ENCODE data around the gene CEACAM8. TPM values are rescaled to one million over a fixed set of nuclear protein-coding genes. Genes with fewer than 3 reads are reported as not detected.
A peak's percentile ranks its signal among the peaks of the same experiment; 100 is the strongest.
"Not testable (repeated sequence)": the region's sequence is repeated elsewhere in the genome, so short reads cannot be mapped to it uniquely, and the experiment has no call there.

Gene CEACAM8
- total RNA-seq (2014; rRNA removed; shearing (Covaris generic)), result 0.61 and 2.7 TPM in 2 replicates

GRCh38 chr19:42594617-42595489 lies at the start of gene CEACAM8:
Gene CEACAM8, minus strand, starts transcription at chr19:42594924. Its CDS starts 96 bp downstream, at chr19:42594828.
- in situ Hi-C loops (cut with HindIII; ENCODE audit: low sequenced_read_pairs), result loop anchor here (25.0 kb wide), 1 partner anchor 158 kb away; the partner anchor contains the start of genes CXCL17 and LIPE
- DNase-seq (ENCODE audit: low spot score), result no peak

GRCh38 chr19:42639324-42640092 lies 44.8 kb upstream of the CEACAM8 start:
- in situ Hi-C loops (cut with HindIII; ENCODE audit: low sequenced_read_pairs); DNase-seq (ENCODE audit: low spot score): not testable (repeated sequence)

GRCh38 chr19:42635233-42635539 lies 40.5 kb upstream of the CEACAM8 start:
- DNase-seq (ENCODE audit: low spot score), result no peak
- in situ Hi-C loops (cut with HindIII; ENCODE audit: low sequenced_read_pairs), result no loop called here

GRCh38 chr19:42634409-42635232 lies 39.9 kb upstream of the CEACAM8 start:
- in situ Hi-C loops (cut with HindIII; ENCODE audit: low sequenced_read_pairs), result no loop called here
- DNase-seq (ENCODE audit: low spot score), result peak; percentile 45

- DNase-seq (ENCODE audit: low spot score), result peak; percentile 50
- in situ Hi-C loops (cut with HindIII; ENCODE audit: low sequenced_read_pairs), result no loop called here
Observed at GRCh38 chr19:42629191-42629590, 34.5 kb upstream of the CEACAM8 start.

GRCh38 chr19:42628411-42629140 lies 33.9 kb upstream of the CEACAM8 start:
- in situ Hi-C loops (cut with HindIII; ENCODE audit: low sequenced_read_pairs), result no loop called here
- DNase-seq (ENCODE audit: low spot score), result peak; percentile 66

GRCh38 chr19:42627916-42628315 lies 33.2 kb upstream of the CEACAM8 start:
- peak; percentile 52 for DNase-seq (ENCODE audit: low spot score)
- in situ Hi-C loops (cut with HindIII; ENCODE audit: low sequenced_read_pairs), result no loop called here

GRCh38 chr19:42626181-42626580 lies 31.5 kb upstream of the CEACAM8 start:
- DNase-seq (ENCODE audit: low spot score), result peak; percentile 53
- in situ Hi-C loops (cut with HindIII; ENCODE audit: low sequenced_read_pairs), result no loop called here

- DNase-seq (ENCODE audit: low spot score), result no peak
- in situ Hi-C loops (cut with HindIII; ENCODE audit: low sequenced_read_pairs), result no loop called here
Observed at GRCh38 chr19:42619271-42619670, 24.5 kb upstream of the CEACAM8 start.

- in situ Hi-C loops (cut with HindIII; ENCODE audit: low sequenced_read_pairs), result no loop called here
- DNase-seq (ENCODE audit: low spot score), result peak; percentile 64
Observed at GRCh38 chr19:42613666-42614065, 18.9 kb upstream of the CEACAM8 start.

- DNase-seq (ENCODE audit: low spot score); in situ Hi-C loops (cut with HindIII; ENCODE audit: low sequenced_read_pairs): not testable (repeated sequence)
Observed at GRCh38 chr19:42610401-42610915, 15.7 kb upstream of the CEACAM8 start.

- in situ Hi-C loops (cut with HindIII; ENCODE audit: low sequenced_read_pairs), result no loop called here
- peak; percentile 88 for DNase-seq (ENCODE audit: low spot score)
Observed at GRCh38 chr19:42606660-42607351, 12.1 kb upstream of the CEACAM8 start.

- DNase-seq (ENCODE audit: low spot score), result no peak
- in situ Hi-C loops (cut with HindIII; ENCODE audit: low sequenced_read_pairs), result no loop called here
Observed at GRCh38 chr19:42601811-42602443, 7.2 kb upstream of the CEACAM8 start.

- peak; percentile 25 for DNase-seq (ENCODE audit: low spot score)
- in situ Hi-C loops (cut with HindIII; ENCODE audit: low sequenced_read_pairs), result loop anchor here (25.0 kb wide), 1 partner anchor 159 kb away; the partner anchor contains the start of genes CXCL17 and LIPE
Observed at GRCh38 chr19:42596391-42597072, 1.8 kb upstream of the CEACAM8 start.

GRCh38 chr19:42595550-42596172 lies 937 bp upstream of the CEACAM8 start:
- no peak for DNase-seq (ENCODE audit: low spot score)
- in situ Hi-C loops (cut with HindIII; ENCODE audit: low sequenced_read_pairs), result loop anchor here (25.0 kb wide), 1 partner anchor 158 kb away; the partner anchor contains the start of genes CXCL17 and LIPE

GRCh38 chr19:42589792-42590191 lies 4.9 kb downstream of the CEACAM8 start:
- in situ Hi-C loops (cut with HindIII; ENCODE audit: low sequenced_read_pairs), result loop anchor here (25.0 kb wide), 1 partner anchor 152 kb away; the partner anchor contains the start of genes CXCL17 and LIPE
- no peak for DNase-seq (ENCODE audit: low spot score)

Measured in G401 (cell line).